Liver (tissue), 9 donors: Measurements from ENCODE around the gene DMAC2. TPM values are rescaled to one million over a fixed set of nuclear protein-coding genes. Genes with fewer than 3 reads are reported as not detected.
A peak's percentile ranks its signal among the peaks of the same experiment; 100 is the strongest.

Experiments
- DNase-seq: peaks from one replicate; pipeline ENCODE4 v3.0.0-alpha.2; 2017; ENCODE audit warnings: low spot score
- H3K27ac ChIP-seq, 2 donors: one replicate each; pipeline ENCODE4 v1.7.0; 2013; ENCODE audit warnings: inconsistent platforms in 2 of 2, low read length in 2 of 2, control low read depth in 1 of 2, low read depth in 1 of 2, mild to moderate bottlenecking in 1 of 2
- H3K27me3 ChIP-seq, 4 donors: one replicate each; pipeline versions ENCODE4 v1.6.1 to v1.7.0; 2013; ENCODE audit warnings: low read length in 3 of 4, inconsistent platforms in 1 of 4, mild to moderate bottlenecking in 1 of 4, moderate library complexity in 1 of 4; ENCODE audit not compliant: control insufficient read depth in 4 of 4, insufficient read depth in 4 of 4
- H3K36me3 ChIP-seq, 4 donors: one replicate each; pipeline versions ENCODE4 v1.6.1 to v1.7.0; 2013; ENCODE audit warnings: low read length in 3 of 4, mild to moderate bottlenecking in 3 of 4, low read depth in 1 of 4, moderate library complexity in 1 of 4; ENCODE audit not compliant: control insufficient read depth in 4 of 4, insufficient read depth in 3 of 4
- H3K4me1 ChIP-seq, 4 donors: one replicate each; pipeline versions ENCODE4 v1.6.1 to v1.7.0; 2013; ENCODE audit warnings: low read length in 3 of 4, mild to moderate bottlenecking in 3 of 4, moderate library complexity in 1 of 4; ENCODE audit not compliant: control insufficient read depth in 4 of 4, insufficient read depth in 4 of 4
- H3K4me3 ChIP-seq, 3 donors: one replicate each; pipeline versions ENCODE4 v1.6.1 to v1.7.0; 2013; ENCODE audit warnings: low read length in 3 of 3, control low read depth in 1 of 3, low read depth in 1 of 3, mild to moderate bottlenecking in 1 of 3
- H3K9ac ChIP-seq, 2 donors: one replicate each; pipeline ENCODE4 v1.7.0; 2013; ENCODE audit warnings: low read length in 2 of 2, mild to moderate bottlenecking in 2 of 2, moderate library complexity in 2 of 2, control low read depth in 1 of 2, low read depth in 1 of 2
- H3K9me3 ChIP-seq, 4 donors: one replicate each; pipeline versions ENCODE4 v1.6.1 to v1.7.0; 2013; ENCODE audit warnings: low read length in 3 of 4; ENCODE audit not compliant: control insufficient read depth in 4 of 4
- EGR1 ChIP-seq, 2 donors: IDR thresholded peaks; 2 replicates each; pipeline ENCODE4 v1.6.1; 2016 to 2018; ENCODE audit warnings: antibody characterized with exemption in 2 of 2, low read depth in 2 of 2
- FOXA2 ChIP-seq: IDR thresholded peaks from 2 replicates; pipeline ENCODE4 v1.6.1; 2016; ENCODE audit warnings: antibody characterized with exemption
- HNF4A ChIP-seq, 2 donors: conservative IDR thresholded peaks; 2 replicates each; pipeline ENCODE4 v1.6.1; 2016; ENCODE audit warnings: antibody characterized with exemption in 2 of 2, mild to moderate bottlenecking in 2 of 2
- HNF4G ChIP-seq: IDR thresholded peaks from 2 replicates; pipeline ENCODE4 v1.6.1; 2016; ENCODE audit warnings: antibody characterized with exemption
- JUND ChIP-seq, 2 donors: IDR thresholded peaks; 2 replicates each; pipeline ENCODE4 v1.6.1; 2016; ENCODE audit warnings: antibody characterized with exemption in 2 of 2
- NR2F2 ChIP-seq: IDR thresholded peaks from 2 replicates; pipeline ENCODE4 v1.6.1; 2016; ENCODE audit warnings: antibody characterized with exemption
- RAD21 ChIP-seq, 2 donors: IDR thresholded peaks; 2 replicates each; pipeline ENCODE4 v1.6.1; 2016; ENCODE audit warnings: antibody characterized with exemption in 2 of 2, mild to moderate bottlenecking in 2 of 2
- TAF1 ChIP-seq: conservative IDR thresholded peaks from 2 replicates; pipeline ENCODE4 v1.6.1; 2016; ENCODE audit warnings: antibody characterized with exemption, mild to moderate bottlenecking
- YY1 ChIP-seq: IDR thresholded peaks from 2 replicates; pipeline ENCODE4 v1.6.1; 2016; ENCODE audit warnings: antibody characterized with exemption, mild to moderate bottlenecking
- ZBTB33 ChIP-seq: IDR thresholded peaks from 2 replicates; pipeline ENCODE4 v1.6.1; 2016; ENCODE audit warnings: antibody characterized with exemption
- WGBS: extraction: QIAGEN DNeasy Blood & Tissue Kit; methylation state at CpG from one replicate; pipeline ENCODE4 v1.1.7; 2013; 5-methylcytosine and 5-hydroxymethylcytosine counted together
- polyA plus RNA-seq, 2 donors: library from polyadenylated mRNA; stranded (reverse) in 1 of 2; unstranded in 1 of 2; fragments of 200-250 nt in 1 of 2; fragments of >200 nt in 1 of 2; fragmentation: Nextera tagmentation in 1 of 2; extraction: Ambion mirVana in 1 of 2; gene quantifications; one replicate each; pipeline versions ENCODE4 v1.2.1 to v1.2.3, GENCODE V29; 2013 to 2015
- total RNA-seq, 2 donors: library from RNA; depleted of rRNA; stranded (reverse); fragments of >200 nt; gene quantifications; one replicate each; pipeline ENCODE4 v1.2.3, GENCODE V29; 2014
- TF ChIP-seq, protein P1 (sequence below): IDR thresholded peaks from 2 replicates; pipeline ENCODE4 v1.6.1; 2016; ENCODE audit warnings: antibody characterized with exemption, mild to moderate bottlenecking
- TF ChIP-seq, protein P2 (sequence below): fragments of 150-350 bp; IDR thresholded peaks from 2 replicates; pipeline ENCODE4 v1.5.1; 2017; ENCODE audit warnings: improper control_type of control experiment, low read depth, low read length; ENCODE audit not compliant: missing input control
- donor health status: healthy.
- donor health status: healthy.
- donor health status: healthy.
- donor health status: healthy.
- donor health status: healthy.

The DMAC2 gene
- total and polyA plus RNA-seq, 4 donors = 17.1 to 28.8 (median 24.2) TPM

DNA sequence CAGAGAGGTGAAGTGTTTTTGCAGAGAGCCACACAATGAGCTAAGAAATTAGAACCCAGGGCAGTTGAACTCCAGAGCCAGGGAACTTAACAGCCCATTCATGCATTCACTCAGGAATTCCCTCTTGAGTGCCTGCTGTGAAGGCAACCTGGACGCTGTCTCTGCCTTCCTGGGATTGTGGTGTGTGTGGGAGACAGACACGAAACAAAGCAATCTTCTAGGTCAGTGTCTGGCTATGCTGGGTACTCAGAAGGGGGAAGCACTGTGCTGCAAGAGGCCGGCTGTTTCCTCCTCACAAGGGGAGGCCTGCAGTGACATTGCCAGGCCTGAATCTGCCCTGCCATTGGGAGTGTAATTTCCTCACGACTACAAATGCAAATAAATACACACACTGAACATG lies 32.4 kb downstream of the DMAC2 start:
- Histone ChIP-seq H3K27ac (no peak overlapping the region), H3K9ac (no peak overlapping the region), H3K27me3 (no peaks in the 10 kb centered on the region), H3K4me3 (no peak overlapping the region), H3K4me1 (peaks cover 9 to 21% (median 15%) of the 10 kb centered on the region in 4 donors), H3K36me3 (peaks cover 0 to 12% (median 6%) of the 10 kb centered on the region in 4 donors), H3K9me3 (no peaks in the 10 kb centered on the region)
- WGBS = 54% methylated on average over 4 of the region's 4 CpGs
- TF ChIP-seq RAD21 (IDR thresholded peaks at IDR 0.05) = peak in 1 of 2 donors; percentile 8
- TF ChIP-seq, protein P1, sequence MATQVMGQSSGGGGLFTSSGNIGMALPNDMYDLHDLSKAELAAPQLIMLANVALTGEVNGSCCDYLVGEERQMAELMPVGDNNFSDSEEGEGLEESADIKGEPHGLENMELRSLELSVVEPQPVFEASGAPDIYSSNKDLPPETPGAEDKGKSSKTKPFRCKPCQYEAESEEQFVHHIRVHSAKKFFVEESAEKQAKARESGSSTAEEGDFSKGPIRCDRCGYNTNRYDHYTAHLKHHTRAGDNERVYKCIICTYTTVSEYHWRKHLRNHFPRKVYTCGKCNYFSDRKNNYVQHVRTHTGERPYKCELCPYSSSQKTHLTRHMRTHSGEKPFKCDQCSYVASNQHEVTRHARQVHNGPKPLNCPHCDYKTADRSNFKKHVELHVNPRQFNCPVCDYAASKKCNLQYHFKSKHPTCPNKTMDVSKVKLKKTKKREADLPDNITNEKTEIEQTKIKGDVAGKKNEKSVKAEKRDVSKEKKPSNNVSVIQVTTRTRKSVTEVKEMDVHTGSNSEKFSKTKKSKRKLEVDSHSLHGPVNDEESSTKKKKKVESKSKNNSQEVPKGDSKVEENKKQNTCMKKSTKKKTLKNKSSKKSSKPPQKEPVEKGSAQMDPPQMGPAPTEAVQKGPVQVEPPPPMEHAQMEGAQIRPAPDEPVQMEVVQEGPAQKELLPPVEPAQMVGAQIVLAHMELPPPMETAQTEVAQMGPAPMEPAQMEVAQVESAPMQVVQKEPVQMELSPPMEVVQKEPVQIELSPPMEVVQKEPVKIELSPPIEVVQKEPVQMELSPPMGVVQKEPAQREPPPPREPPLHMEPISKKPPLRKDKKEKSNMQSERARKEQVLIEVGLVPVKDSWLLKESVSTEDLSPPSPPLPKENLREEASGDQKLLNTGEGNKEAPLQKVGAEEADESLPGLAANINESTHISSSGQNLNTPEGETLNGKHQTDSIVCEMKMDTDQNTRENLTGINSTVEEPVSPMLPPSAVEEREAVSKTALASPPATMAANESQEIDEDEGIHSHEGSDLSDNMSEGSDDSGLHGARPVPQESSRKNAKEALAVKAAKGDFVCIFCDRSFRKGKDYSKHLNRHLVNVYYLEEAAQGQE = no peak
- DNase-seq = no peak

DNA sequence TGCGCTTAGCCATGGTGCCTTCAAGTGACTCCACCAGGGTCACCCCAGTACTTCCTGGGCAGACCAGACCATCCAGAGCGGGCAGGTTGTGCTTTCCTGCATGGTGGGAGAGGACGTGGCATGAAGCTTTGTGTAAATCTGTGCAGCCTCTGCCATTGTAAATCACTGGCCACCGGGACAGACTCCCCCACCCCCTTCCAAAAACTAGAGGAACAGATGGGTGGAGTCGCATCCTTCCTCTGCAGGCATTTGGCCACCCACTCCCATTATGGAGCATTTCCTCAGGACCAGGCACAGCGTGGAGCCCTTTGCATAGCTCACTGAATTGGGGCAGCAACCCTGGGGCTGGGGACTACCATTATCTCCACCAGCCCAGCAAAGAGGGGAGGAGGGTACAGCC lies 33.9 kb downstream of the DMAC2 start:
- WGBS = 86% methylated on average over 6 of the region's 6 CpGs
- H3K36me3 ChIP-seq = peaks cover 0 to 4% (median 1%) of the 10 kb centered on the region in 4 donors
- TF ChIP-seq ZBTB33 = no peak
- H3K27ac ChIP-seq = no peak overlapping the region
- no peak overlapping the region for H3K4me3 ChIP-seq
- peaks cover 8 to 21% (median 14%) of the 10 kb centered on the region in 4 donors for H3K4me1 ChIP-seq
- H3K9ac ChIP-seq = no peak overlapping the region
- H3K9me3 ChIP-seq = no peaks in the 10 kb centered on the region
- no peaks in the 10 kb centered on the region for H3K27me3 ChIP-seq
- no peak for DNase-seq

DNA sequence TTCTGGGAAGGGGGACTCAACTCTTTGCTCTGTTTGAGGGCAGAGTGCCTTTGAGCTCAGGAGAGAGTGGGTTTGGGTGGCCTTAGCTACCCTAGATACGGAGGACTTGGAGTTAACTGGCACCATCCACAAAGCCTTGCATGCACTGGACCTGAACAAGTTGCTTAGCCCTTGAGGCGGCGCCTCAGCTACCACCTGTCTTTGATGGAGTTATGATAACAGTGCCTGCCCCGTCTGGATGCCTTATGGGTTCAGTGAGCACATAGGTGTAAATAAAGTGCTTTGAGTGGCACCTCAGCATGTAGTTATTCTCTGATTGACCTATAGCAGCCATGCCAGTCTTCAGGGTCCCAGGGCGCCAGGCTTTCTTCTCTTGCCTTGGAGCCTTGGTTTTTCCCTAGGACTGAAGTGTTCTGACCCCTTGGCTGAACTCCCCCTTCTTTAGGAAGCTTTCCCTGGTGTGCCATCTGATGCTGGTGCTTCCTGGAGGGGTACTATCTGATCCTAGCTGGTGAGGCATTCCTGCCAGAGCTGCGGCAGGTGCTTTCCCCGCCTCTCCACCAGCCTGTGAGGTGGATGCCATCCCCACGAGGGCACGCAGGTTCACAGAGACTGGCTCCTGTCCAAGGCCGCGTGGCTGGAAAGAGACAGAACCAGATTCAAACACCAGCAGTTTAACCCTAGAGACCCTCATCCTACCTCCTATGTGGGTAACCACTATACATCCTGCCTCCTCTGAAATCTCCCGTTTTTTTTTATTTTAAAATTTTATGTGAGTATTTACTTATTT lies 36.3 kb downstream of the DMAC2 start:
- WGBS = 63% methylated on average over 12 of the region's 12 CpGs
- H3K9me3 ChIP-seq = no peaks in the 10 kb centered on the region
- peaks cover 0 to 4% (median 0%) of the 10 kb centered on the region in 4 donors for H3K36me3 ChIP-seq
- H3K9ac ChIP-seq = no peak overlapping the region
- H3K27ac ChIP-seq = no peak overlapping the region
- H3K4me3 ChIP-seq = no peak overlapping the region
- TF ChIP-seq JUND (IDR thresholded peaks at IDR 0.05) (no peak), NR2F2 (no peak)
- no peaks in the 10 kb centered on the region for H3K27me3 ChIP-seq
- DNase-seq = no peak
- peaks cover 1 to 19% (median 14%) of the 10 kb centered on the region in 4 donors for H3K4me1 ChIP-seq

DNA sequence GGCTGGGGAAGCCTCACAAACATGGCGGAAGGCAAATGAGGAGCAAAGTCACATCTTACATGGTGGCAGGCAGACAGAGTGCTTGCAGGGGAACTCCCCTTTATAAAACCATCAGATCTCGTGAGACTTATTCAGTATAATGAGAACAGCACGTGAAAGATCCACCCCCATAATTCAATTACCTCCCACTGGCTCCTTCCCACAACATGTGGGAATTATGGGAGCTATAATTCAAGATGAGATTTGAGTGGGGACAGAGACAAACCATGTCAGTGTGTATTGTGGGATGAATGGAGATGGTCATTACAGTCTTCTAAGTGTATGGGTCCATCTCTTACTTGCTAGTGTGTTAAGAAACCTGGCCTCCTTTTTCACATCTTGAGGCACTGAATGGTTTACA lies 37.7 kb downstream of the DMAC2 start:
- Histone ChIP-seq H3K9ac (no peak overlapping the region), H3K27ac (no peak overlapping the region), H3K36me3 (peaks cover 0 to 4% (median 0%) of the 10 kb centered on the region in 4 donors), H3K4me3 (no peak overlapping the region), H3K9me3 (no peaks in the 10 kb centered on the region), H3K4me1 (peaks cover 2 to 24% (median 16%) of the 10 kb centered on the region in 4 donors), H3K27me3 (no peaks in the 10 kb centered on the region)
- 87% methylated on average over 3 of the region's 3 CpGs for WGBS
- no peak for DNase-seq
- TF ChIP-seq HNF4A (conservative IDR thresholded peaks at IDR 0.05) = no peak
- no peak for TF ChIP-seq TAF1
- no peak for TF ChIP-seq NR2F2
- no peak for TF ChIP-seq FOXA2
- TF ChIP-seq EGR1 (IDR thresholded peaks at IDR 0.05; ENCODE audit: low read depth in 2 of 2) = no peak
- TF ChIP-seq YY1 = no peak
- TF ChIP-seq ZBTB33 = no peak
- TF ChIP-seq HNF4G = no peak
- no peak for TF ChIP-seq JUND (IDR thresholded peaks at IDR 0.05)
- TF ChIP-seq, protein P2, sequence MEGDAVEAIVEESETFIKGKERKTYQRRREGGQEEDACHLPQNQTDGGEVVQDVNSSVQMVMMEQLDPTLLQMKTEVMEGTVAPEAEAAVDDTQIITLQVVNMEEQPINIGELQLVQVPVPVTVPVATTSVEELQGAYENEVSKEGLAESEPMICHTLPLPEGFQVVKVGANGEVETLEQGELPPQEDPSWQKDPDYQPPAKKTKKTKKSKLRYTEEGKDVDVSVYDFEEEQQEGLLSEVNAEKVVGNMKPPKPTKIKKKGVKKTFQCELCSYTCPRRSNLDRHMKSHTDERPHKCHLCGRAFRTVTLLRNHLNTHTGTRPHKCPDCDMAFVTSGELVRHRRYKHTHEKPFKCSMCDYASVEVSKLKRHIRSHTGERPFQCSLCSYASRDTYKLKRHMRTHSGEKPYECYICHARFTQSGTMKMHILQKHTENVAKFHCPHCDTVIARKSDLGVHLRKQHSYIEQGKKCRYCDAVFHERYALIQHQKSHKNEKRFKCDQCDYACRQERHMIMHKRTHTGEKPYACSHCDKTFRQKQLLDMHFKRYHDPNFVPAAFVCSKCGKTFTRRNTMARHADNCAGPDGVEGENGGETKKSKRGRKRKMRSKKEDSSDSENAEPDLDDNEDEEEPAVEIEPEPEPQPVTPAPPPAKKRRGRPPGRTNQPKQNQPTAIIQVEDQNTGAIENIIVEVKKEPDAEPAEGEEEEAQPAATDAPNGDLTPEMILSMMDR = no peak
